Nephron (organoid): Measurements from ENCODE around the gene WDR93.

Experiments used
- H3K27ac Mint-ChIP-seq, 3 experiments: 2 replicates each; pipeline ENCODE4 v1.8.0; 2020; ENCODE audit warnings: mixed read lengths in 3 of 3, mild to moderate bottlenecking in 2 of 3, moderate library complexity in 1 of 3
- H3K27me3 Mint-ChIP-seq: 2 replicates; pipeline ENCODE4 v1.8.0; 2021; ENCODE audit warnings: low read depth, mild to moderate bottlenecking, moderate library complexity, mixed read lengths
- H3K36me3 Mint-ChIP-seq: 2 replicates; pipeline ENCODE4 v1.8.0; 2020; ENCODE audit warnings: low read depth, mixed read lengths
- H3K4me1 Mint-ChIP-seq: 2 replicates; pipeline ENCODE4 v1.8.0; 2020; ENCODE audit warnings: mixed read lengths
- H3K4me3 Mint-ChIP-seq, 3 experiments: 2 replicates each; pipeline ENCODE4 v1.8.0; 2020; ENCODE audit warnings: mild to moderate bottlenecking in 3 of 3, mixed read lengths in 3 of 3, moderate library complexity in 2 of 3
- H3K9me3 Mint-ChIP-seq: 2 replicates; pipeline ENCODE4 v1.8.0; 2020; ENCODE audit warnings: mixed read lengths
- CTCF ChIP-seq, 3 experiments: fragments of 200-600 bp; sonication (generic); IDR thresholded peaks; one replicate each; pipeline ENCODE4 v1.5.0; 2021; ENCODE audit warnings: antibody characterized with exemption in 3 of 3; ENCODE audit not compliant: unreplicated experiment in 3 of 3

Gene WDR93

GRCh38 chr15:89690276-89691218 lies at the start of gene WDR93, which contains the start of gene PEX11A:
Gene WDR93 (plus strand): TSS chr15:89690811. CDS start chr15:89701747, 10,936 bp downstream.
Gene PEX11A (minus strand): TSS chr15:89690754. CDS start chr15:89690632, 122 bp downstream.
- peaks cover 10% of the 10 kb centered on the region for H3K27me3 Mint-ChIP-seq
- peak within 1 kb of the TSS; percentile 84 to 89 (median 89) for H3K4me3 Mint-ChIP-seq
- H3K36me3 Mint-ChIP-seq: peaks cover 4% of the 10 kb centered on the region
- no peak for TF ChIP-seq CTCF (IDR thresholded peaks at IDR 0.05; ENCODE audit: unreplicated experiment in 3 of 3)
- H3K9me3 Mint-ChIP-seq: no peaks in the 10 kb centered on the region
- H3K27ac Mint-ChIP-seq: peak within 1 kb of the TSS in 2 of 3 experiments; percentile 50 to 58
- H3K4me1 Mint-ChIP-seq: no peaks in the 10 kb centered on the region

- Mint-ChIP-seq H3K36me3 (peaks cover 48% of the 10 kb centered on the region), H3K9me3 (no peaks in the 10 kb centered on the region), H3K27ac (no peak overlapping the region), H3K27me3 (no peaks in the 10 kb centered on the region), H3K4me1 (no peaks in the 10 kb centered on the region), H3K4me3 (no peak overlapping the region)
- TF ChIP-seq CTCF (IDR thresholded peaks at IDR 0.05; ENCODE audit: unreplicated experiment in 3 of 3): no peak
Observed at GRCh38 chr15:89641053-89641452, 49.6 kb upstream of the WDR93 start.

GRCh38 chr15:89642106-89642505 lies 48.5 kb upstream of the WDR93 start:
- H3K9me3 Mint-ChIP-seq: no peaks in the 10 kb centered on the region
- TF ChIP-seq CTCF (IDR thresholded peaks at IDR 0.05; ENCODE audit: unreplicated experiment in 3 of 3): no peak
- no peaks in the 10 kb centered on the region for H3K27me3 Mint-ChIP-seq
- H3K4me3 Mint-ChIP-seq: no peak overlapping the region
- no peak overlapping the region for H3K27ac Mint-ChIP-seq
- H3K4me1 Mint-ChIP-seq: no peaks in the 10 kb centered on the region
- peaks cover 50% of the 10 kb centered on the region for H3K36me3 Mint-ChIP-seq

- Mint-ChIP-seq H3K36me3 (peaks cover 53% of the 10 kb centered on the region), H3K4me3 (no peak overlapping the region), H3K27ac (no peak overlapping the region), H3K9me3 (no peaks in the 10 kb centered on the region), H3K27me3 (no peaks in the 10 kb centered on the region), H3K4me1 (no peaks in the 10 kb centered on the region)
- TF ChIP-seq CTCF (IDR thresholded peaks at IDR 0.05; ENCODE audit: unreplicated experiment in 3 of 3): no peak
Observed at GRCh38 chr15:89645680-89646079, 44.9 kb upstream of the WDR93 start.

GRCh38 chr15:89646416-89647141 lies 44.0 kb upstream of the WDR93 start:
- H3K36me3 Mint-ChIP-seq: peaks cover 46% of the 10 kb centered on the region
- H3K9me3 Mint-ChIP-seq: no peaks in the 10 kb centered on the region
- no peak overlapping the region for H3K4me3 Mint-ChIP-seq
- H3K4me1 Mint-ChIP-seq: no peaks in the 10 kb centered on the region
- no peak overlapping the region for H3K27ac Mint-ChIP-seq
- H3K27me3 Mint-ChIP-seq: no peaks in the 10 kb centered on the region
- TF ChIP-seq CTCF (IDR thresholded peaks at IDR 0.05; ENCODE audit: unreplicated experiment in 3 of 3): no peak
